Type B pancreatic cell (in vitro differentiated cells): ENCODE results near the gene ACTN4. TPM values are rescaled to one million over a fixed set of nuclear protein-coding genes. Genes with fewer than 3 reads are reported as not detected.

Source experiments
- DNase-seq: peaks from one replicate; pipeline ENCODE4 v3.0.0; 2021; ENCODE audit warnings: mixed read lengths; ENCODE audit not compliant: unreplicated experiment; ENCODE audit errors: extremely low spot score
- H3K27ac Mint-ChIP-seq: 2 replicates; pipeline ENCODE4 v1.8.0; 2021; ENCODE audit warnings: mild to moderate bottlenecking, mixed read lengths
- H3K27me3 Mint-ChIP-seq: 2 replicates; pipeline ENCODE4 v1.8.0; 2021; ENCODE audit warnings: mixed read lengths
- H3K36me3 Mint-ChIP-seq: 2 replicates; pipeline ENCODE4 v1.8.0; 2021; ENCODE audit warnings: mixed read lengths
- H3K4me1 Mint-ChIP-seq: one replicate; pipeline ENCODE4 v1.8.0; 2021; ENCODE audit warnings: mixed read lengths; ENCODE audit not compliant: unreplicated experiment
- H3K4me3 Mint-ChIP-seq: 2 replicates; pipeline ENCODE4 v1.8.0; 2021; ENCODE audit warnings: mild to moderate bottlenecking, mixed read lengths
- H3K9me3 Mint-ChIP-seq: 2 replicates; pipeline ENCODE4 v1.8.0; 2021; ENCODE audit warnings: mixed read lengths
- total RNA-seq: library from RNA; stranded (reverse); gene quantifications from 2 replicates; pipeline ENCODE4 v1.2.1, GENCODE V29; 2021; ENCODE audit warnings: low replicate concordance
- TF ChIP-seq, protein P1 (sequence below): fragments of 200-600 bp; sonication (generic); conservative IDR thresholded peaks from 2 replicates; pipeline ENCODE4 v1.5.0; 2021; ENCODE audit warnings: antibody characterized with exemption, mild to moderate bottlenecking

The ACTN4 gene
- total RNA-seq, 1 donor from 2014 or later: 475 TPM

DNA sequence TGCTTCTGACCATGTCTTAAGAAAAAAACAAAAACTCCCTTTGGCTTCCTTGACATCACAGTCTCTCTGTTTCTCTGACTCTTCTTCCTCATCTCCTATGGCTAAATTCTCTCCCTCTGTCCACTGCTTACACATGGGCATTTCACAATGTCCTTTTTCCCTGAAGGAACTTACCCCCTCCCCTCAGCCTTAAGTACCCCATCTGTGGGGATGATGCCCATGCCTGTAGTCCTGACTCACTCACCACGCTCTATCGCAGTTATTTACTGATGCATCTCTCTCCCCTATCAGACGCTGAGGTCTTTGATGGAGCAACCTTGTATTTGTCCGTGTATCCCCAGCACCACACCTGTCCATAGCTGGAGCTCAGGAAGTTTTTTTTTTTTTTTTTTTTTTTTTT lies 32.4 kb downstream of the ACTN4 start:
- Mint-ChIP-seq H3K9me3 (peaks cover 5% of the 10 kb centered on the region), H3K4me3 (peak overlapping the region; percentile 32), H3K27ac (peak overlapping the region; percentile 100), H3K36me3 (peaks cover 42% of the 10 kb centered on the region), H3K27me3 (no peaks in the 10 kb centered on the region), H3K4me1 (peaks cover 69% of the 10 kb centered on the region)
- no peak for DNase-seq
- TF ChIP-seq, protein P1, sequence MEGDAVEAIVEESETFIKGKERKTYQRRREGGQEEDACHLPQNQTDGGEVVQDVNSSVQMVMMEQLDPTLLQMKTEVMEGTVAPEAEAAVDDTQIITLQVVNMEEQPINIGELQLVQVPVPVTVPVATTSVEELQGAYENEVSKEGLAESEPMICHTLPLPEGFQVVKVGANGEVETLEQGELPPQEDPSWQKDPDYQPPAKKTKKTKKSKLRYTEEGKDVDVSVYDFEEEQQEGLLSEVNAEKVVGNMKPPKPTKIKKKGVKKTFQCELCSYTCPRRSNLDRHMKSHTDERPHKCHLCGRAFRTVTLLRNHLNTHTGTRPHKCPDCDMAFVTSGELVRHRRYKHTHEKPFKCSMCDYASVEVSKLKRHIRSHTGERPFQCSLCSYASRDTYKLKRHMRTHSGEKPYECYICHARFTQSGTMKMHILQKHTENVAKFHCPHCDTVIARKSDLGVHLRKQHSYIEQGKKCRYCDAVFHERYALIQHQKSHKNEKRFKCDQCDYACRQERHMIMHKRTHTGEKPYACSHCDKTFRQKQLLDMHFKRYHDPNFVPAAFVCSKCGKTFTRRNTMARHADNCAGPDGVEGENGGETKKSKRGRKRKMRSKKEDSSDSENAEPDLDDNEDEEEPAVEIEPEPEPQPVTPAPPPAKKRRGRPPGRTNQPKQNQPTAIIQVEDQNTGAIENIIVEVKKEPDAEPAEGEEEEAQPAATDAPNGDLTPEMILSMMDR: no peak

DNA sequence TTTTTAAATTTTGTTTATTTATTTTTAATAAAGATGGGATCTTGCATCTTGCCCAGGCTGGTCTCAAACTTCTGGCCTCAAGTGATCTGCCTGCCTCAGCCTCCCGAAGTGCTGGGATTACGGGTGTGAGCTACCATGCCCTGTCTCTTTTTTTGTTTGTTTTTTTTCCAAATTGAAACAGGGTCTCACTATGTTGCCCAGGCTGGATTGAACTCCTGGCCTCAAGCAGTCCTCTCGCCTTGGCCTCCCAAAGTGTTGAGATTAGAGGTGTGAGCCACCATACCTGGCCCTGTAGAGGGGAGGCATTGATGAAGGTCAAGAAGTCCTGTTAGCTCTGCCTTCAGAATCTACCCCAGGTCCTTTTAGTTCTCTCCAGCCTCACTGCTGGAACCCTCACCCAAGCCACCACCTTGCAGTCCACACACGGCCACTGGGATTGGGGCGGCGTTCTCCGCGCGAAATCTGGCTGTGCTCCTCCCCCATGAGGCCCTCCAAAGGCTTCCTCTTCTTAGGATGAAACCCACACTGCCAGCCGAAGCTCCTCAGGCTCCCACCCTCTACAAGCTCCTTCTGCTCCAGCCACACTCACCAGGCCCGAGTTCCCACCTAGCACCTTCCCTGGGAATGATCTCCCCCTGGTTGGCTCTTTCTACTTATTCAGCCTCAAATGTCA lies 34.9 kb downstream of the ACTN4 start:
- Mint-ChIP-seq H3K27me3 (no peaks in the 10 kb centered on the region), H3K9me3 (peaks cover 6% of the 10 kb centered on the region), H3K4me3 (no peak overlapping the region), H3K27ac (peak overlapping the region; percentile 100), H3K4me1 (peaks cover 64% of the 10 kb centered on the region), H3K36me3 (peaks cover 36% of the 10 kb centered on the region)
- no peak for DNase-seq
- TF ChIP-seq, protein P1: no peak

GRCh38 chr19:38682872-38683392 lies 35.5 kb downstream of the ACTN4 start:
- Mint-ChIP-seq H3K4me3 (peak overlapping the region; percentile 75), H3K9me3 (peaks cover 11% of the 10 kb centered on the region), H3K4me1 (peaks cover 67% of the 10 kb centered on the region), H3K27ac (peak overlapping the region; percentile 100), H3K36me3 (peaks cover 42% of the 10 kb centered on the region), H3K27me3 (no peaks in the 10 kb centered on the region)
- no peak for DNase-seq
- TF ChIP-seq, protein P1: no peak

DNA sequence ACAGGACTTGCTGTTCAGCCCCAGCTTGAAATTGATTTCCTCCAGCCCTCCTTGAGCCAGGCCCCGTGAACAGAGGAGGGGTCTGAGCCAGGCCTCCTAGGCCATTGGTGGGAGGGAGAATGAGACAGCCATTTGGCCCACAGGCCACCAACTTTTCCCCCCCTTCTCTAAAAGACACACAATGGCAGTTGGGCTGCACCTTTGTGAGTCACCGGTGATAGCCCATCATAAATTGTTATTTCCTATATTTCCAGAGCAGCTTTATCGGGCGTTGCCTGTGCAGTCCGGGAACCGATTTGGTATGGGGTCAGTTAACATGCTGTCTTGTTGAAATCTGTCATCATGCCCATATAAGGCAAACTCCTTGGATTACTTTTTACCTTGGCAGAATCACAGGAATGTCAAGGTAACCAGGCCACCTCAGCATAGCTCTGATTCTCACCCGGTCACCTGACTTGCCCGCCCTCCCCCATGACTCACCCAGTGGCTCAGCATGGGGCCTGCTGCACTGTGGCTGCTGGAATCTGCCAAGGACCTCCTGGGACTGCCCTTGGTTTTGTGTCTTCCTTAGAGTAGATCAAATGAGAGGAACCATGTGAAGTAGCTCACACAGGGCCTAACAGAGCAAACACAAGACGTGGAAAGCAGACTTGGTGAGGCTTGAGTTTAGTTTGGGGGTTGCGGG lies 36.1 kb downstream of the ACTN4 start:
- peaks cover 38% of the 10 kb centered on the region for H3K36me3 Mint-ChIP-seq
- peaks cover 11% of the 10 kb centered on the region for H3K9me3 Mint-ChIP-seq
- peak overlapping the region; percentile 100 for H3K27ac Mint-ChIP-seq
- no peak for DNase-seq
- H3K4me3 Mint-ChIP-seq: peak overlapping the region; percentile 75
- TF ChIP-seq, protein P1: no peak
- H3K27me3 Mint-ChIP-seq: no peaks in the 10 kb centered on the region
- peaks cover 62% of the 10 kb centered on the region for H3K4me1 Mint-ChIP-seq

- H3K4me3 Mint-ChIP-seq: peak overlapping the region; percentile 75
- peak overlapping the region; percentile 100 for H3K27ac Mint-ChIP-seq
- DNase-seq: no peak
- TF ChIP-seq, protein P1: no peak
- no peaks in the 10 kb centered on the region for H3K27me3 Mint-ChIP-seq
- H3K9me3 Mint-ChIP-seq: peaks cover 16% of the 10 kb centered on the region
- H3K4me1 Mint-ChIP-seq: peaks cover 60% of the 10 kb centered on the region
- H3K36me3 Mint-ChIP-seq: peaks cover 38% of the 10 kb centered on the region
Observed at GRCh38 chr19:38684078-38684861, 36.8 kb downstream of the ACTN4 start.
